HEK293 (cell line): Measurements from ENCODE around the gene TOR4A.

Source experiments
- BCL11B ChIP-seq: fragments of 450-650 bp; formaldehyde crosslinking; IDR thresholded peaks from 2 replicates; pipeline ENCODE4 v1.5.1; 2016; ENCODE audit warnings: low read depth, missing biosample characterization, missing genetic modification characterization
- EGR2 ChIP-seq: fragments of 450-650 bp; formaldehyde crosslinking; IDR thresholded peaks from 2 replicates; pipeline ENCODE4 v1.5.1; 2016; ENCODE audit warnings: low read depth, missing biosample characterization, missing genetic modification characterization
- GLIS2 ChIP-seq: fragments of 450-650 bp; formaldehyde crosslinking; IDR thresholded peaks from 2 replicates; pipeline ENCODE4 v1.5.1; 2016; ENCODE audit warnings: missing biosample characterization, missing genetic modification characterization
- HOXC10 ChIP-seq: sonication (generic); formaldehyde crosslinking; IDR thresholded peaks from 2 replicates; pipeline ENCODE4 v1.8.1; 2023; ENCODE audit warnings: mild to moderate bottlenecking, missing genetic modification reagents
- KLF10 ChIP-seq: fragments of 450-650 bp; IDR thresholded peaks from 2 replicates; pipeline ENCODE4 v1.5.1; 2018; ENCODE audit warnings: missing biosample characterization, mild to moderate bottlenecking, missing genetic modification characterization
- KLF8 ChIP-seq: fragments of 450-650 bp; formaldehyde crosslinking; IDR thresholded peaks from 2 replicates; pipeline ENCODE4 v1.5.1; 2016; ENCODE audit warnings: missing biosample characterization, missing genetic modification characterization
- OSR2 ChIP-seq: fragments of 450-650 bp; formaldehyde crosslinking; IDR thresholded peaks from 2 replicates; pipeline ENCODE4 v1.5.1; 2016; ENCODE audit warnings: missing biosample characterization, missing genetic modification characterization
- RBAK ChIP-seq: fragments of 450-650 bp; formaldehyde crosslinking; IDR thresholded peaks from 2 replicates; pipeline ENCODE4 v1.5.1; 2016; ENCODE audit warnings: missing biosample characterization, missing genetic modification characterization
- SALL2 ChIP-seq: fragments of 450-650 bp; formaldehyde crosslinking; IDR thresholded peaks from 2 replicates; pipeline ENCODE4 v1.5.0; 2017; ENCODE audit warnings: missing biosample characterization, mild to moderate bottlenecking, missing genetic modification characterization, borderline replicate concordance
- SCRT1 ChIP-seq: fragments of 450-650 bp; formaldehyde crosslinking; IDR thresholded peaks from 2 replicates; pipeline ENCODE4 v1.5.1; 2016; ENCODE audit warnings: missing biosample characterization, missing genetic modification characterization, borderline replicate concordance
- SP3 ChIP-seq: fragments of 450-650 bp; formaldehyde crosslinking; IDR thresholded peaks from 2 replicates; pipeline ENCODE4 v1.5.1; 2016; ENCODE audit warnings: missing biosample characterization, missing genetic modification characterization
- WT1 ChIP-seq: fragments of 450-650 bp; formaldehyde crosslinking; IDR thresholded peaks from 2 replicates; pipeline ENCODE4 v1.5.1; 2016; ENCODE audit warnings: missing biosample characterization, missing genetic modification characterization
- YY2 ChIP-seq: fragments of 450-650 bp; formaldehyde crosslinking; IDR thresholded peaks from 2 replicates; pipeline ENCODE4 v1.5.1; 2016; ENCODE audit warnings: missing biosample characterization, missing genetic modification characterization
- ZBTB48 ChIP-seq: fragments of 450-650 bp; formaldehyde crosslinking; IDR thresholded peaks from 2 replicates; pipeline ENCODE4 v1.5.1; 2016; ENCODE audit warnings: missing biosample characterization, missing genetic modification characterization
- ZBTB8A ChIP-seq: fragments of 450-650 bp; formaldehyde crosslinking; IDR thresholded peaks from 2 replicates; pipeline ENCODE4 v1.5.1; 2016; ENCODE audit warnings: missing biosample characterization, missing genetic modification characterization
- ZNF114 ChIP-seq: fragments of 450-650 bp; formaldehyde crosslinking; IDR thresholded peaks from 2 replicates; pipeline ENCODE4 v1.5.0; 2017; ENCODE audit warnings: missing biosample characterization, missing genetic modification characterization
- ZNF132 ChIP-seq: fragments of 450-650 bp; formaldehyde crosslinking; IDR thresholded peaks from 2 replicates; pipeline ENCODE4 v1.5.1; 2017; ENCODE audit warnings: missing biosample characterization, missing genetic modification characterization, borderline replicate concordance
- ZNF155 ChIP-seq: fragments of 450-650 bp; formaldehyde crosslinking; IDR thresholded peaks from 2 replicates; pipeline ENCODE4 v1.5.1; 2016; ENCODE audit warnings: missing biosample characterization, missing genetic modification characterization
- ZNF174 ChIP-seq: fragments of 450-650 bp; formaldehyde crosslinking; IDR thresholded peaks from 2 replicates; pipeline ENCODE4 v1.5.0; 2017; ENCODE audit warnings: missing biosample characterization, mild to moderate bottlenecking, missing genetic modification characterization
- ZNF223 ChIP-seq: fragments of 450-650 bp; formaldehyde crosslinking; IDR thresholded peaks from 2 replicates; pipeline ENCODE4 v1.5.1; 2016; ENCODE audit warnings: missing biosample characterization, missing genetic modification characterization
- ZNF248 ChIP-seq: fragments of 450-650 bp; formaldehyde crosslinking; IDR thresholded peaks from 2 replicates; pipeline ENCODE4 v1.5.1; 2017; ENCODE audit warnings: missing biosample characterization, missing genetic modification characterization
- ZNF302 ChIP-seq: fragments of 450-650 bp; formaldehyde crosslinking; IDR thresholded peaks from 2 replicates; pipeline ENCODE4 v1.5.1; 2016; ENCODE audit warnings: missing biosample characterization, missing genetic modification characterization, low read depth
- ZNF433 ChIP-seq: fragments of 450-650 bp; formaldehyde crosslinking; IDR thresholded peaks from 2 replicates; pipeline ENCODE4 v1.5.1; 2016; ENCODE audit warnings: missing biosample characterization, missing genetic modification characterization, low read depth
- ZNF510 ChIP-seq: fragments of 450-650 bp; formaldehyde crosslinking; IDR thresholded peaks from 2 replicates; pipeline ENCODE4 v1.5.1; 2018; ENCODE audit warnings: mild to moderate bottlenecking, missing genetic modification characterization, missing biosample characterization; ENCODE audit not compliant: insufficient replicate concordance
- ZNF555 ChIP-seq: fragments of 450-650 bp; formaldehyde crosslinking; conservative IDR thresholded peaks from 2 replicates; pipeline ENCODE4 v1.5.1; 2017; ENCODE audit warnings: missing biosample characterization, mild to moderate bottlenecking, missing genetic modification characterization, inconsistent platforms
- ZNF677 ChIP-seq: fragments of 450-650 bp; IDR thresholded peaks from 2 replicates; pipeline ENCODE4 v1.5.0; 2018; ENCODE audit warnings: missing biosample characterization, mild to moderate bottlenecking, missing genetic modification characterization, moderate library complexity
- ZNF701 ChIP-seq: fragments of 450-650 bp; formaldehyde crosslinking; IDR thresholded peaks from 2 replicates; pipeline ENCODE4 v1.5.1; 2016; ENCODE audit warnings: missing biosample characterization, missing genetic modification characterization
- ZNF707 ChIP-seq: fragments of 450-650 bp; formaldehyde crosslinking; IDR thresholded peaks from 2 replicates; pipeline ENCODE4 v1.5.1; 2016; ENCODE audit warnings: missing biosample characterization, missing genetic modification characterization
- ZNF768 ChIP-seq: fragments of 450-650 bp; formaldehyde crosslinking; IDR thresholded peaks from 2 replicates; pipeline ENCODE4 v1.5.1; 2018; ENCODE audit warnings: missing biosample characterization, mild to moderate bottlenecking, missing genetic modification characterization
- ZNF785 ChIP-seq: fragments of 450-650 bp; formaldehyde crosslinking; IDR thresholded peaks from 2 replicates; pipeline ENCODE4 v1.5.1; 2016; ENCODE audit warnings: missing biosample characterization, missing genetic modification characterization
- ZNF792 ChIP-seq: fragments of 450-650 bp; formaldehyde crosslinking; IDR thresholded peaks from 2 replicates; pipeline ENCODE4 v1.5.1; 2016; ENCODE audit warnings: missing biosample characterization, missing genetic modification characterization
- ZNF837 ChIP-seq: fragments of 450-650 bp; formaldehyde crosslinking; IDR thresholded peaks from 2 replicates; pipeline ENCODE4 v1.5.1; 2016; ENCODE audit warnings: missing biosample characterization, missing genetic modification characterization
- TF ChIP-seq, protein P1 (sequence below): fragments of 450-650 bp; formaldehyde crosslinking; IDR thresholded peaks from 2 replicates; pipeline ENCODE4 v1.5.1; 2016; ENCODE audit warnings: missing biosample characterization, missing genetic modification characterization
- TF ChIP-seq, protein P2 (sequence below): fragments of 450-650 bp; formaldehyde crosslinking; IDR thresholded peaks from 2 replicates; pipeline ENCODE4 v1.5.1; 2016; ENCODE audit warnings: missing biosample characterization, missing genetic modification characterization
- TF ChIP-seq, protein P3 (sequence below): fragments of 450-650 bp; formaldehyde crosslinking; IDR thresholded peaks from 2 replicates; pipeline ENCODE4; 2016; ENCODE audit warnings: missing biosample characterization, missing genetic modification characterization
- TF ChIP-seq, protein P4 (sequence below): fragments of 450-650 bp; formaldehyde crosslinking; IDR thresholded peaks from 2 replicates; pipeline ENCODE4 v1.5.1; 2017; ENCODE audit warnings: missing biosample characterization, missing genetic modification characterization
- TF ChIP-seq, protein P5 (sequence below): fragments of 450-650 bp; formaldehyde crosslinking; IDR thresholded peaks from 2 replicates; pipeline ENCODE4 v1.5.1; 2017; ENCODE audit warnings: missing biosample characterization, missing genetic modification characterization

The TOR4A gene

DNA sequence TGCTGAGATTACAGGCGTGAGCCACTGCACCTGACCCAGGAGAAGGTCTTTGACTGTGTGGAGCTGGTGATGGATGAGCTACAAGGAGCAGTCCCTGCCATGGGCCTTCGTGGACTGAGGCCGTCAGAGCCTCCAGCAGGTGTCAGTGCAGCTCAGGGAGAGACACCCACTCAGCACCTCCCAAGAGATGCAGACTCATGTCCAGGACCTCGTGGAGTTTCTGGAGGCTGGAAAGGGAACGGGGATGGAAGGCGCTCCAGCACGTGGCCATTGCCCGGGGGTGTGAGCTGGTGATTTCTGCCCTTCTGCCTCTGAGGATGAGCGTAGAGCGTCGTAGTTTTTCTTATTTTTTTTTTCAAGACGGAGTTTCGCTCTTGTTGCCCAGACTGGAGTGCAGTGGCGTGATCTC lies 9.5 kb downstream of the TOR4A start (continued):
- TF ChIP-seq, protein P1, sequence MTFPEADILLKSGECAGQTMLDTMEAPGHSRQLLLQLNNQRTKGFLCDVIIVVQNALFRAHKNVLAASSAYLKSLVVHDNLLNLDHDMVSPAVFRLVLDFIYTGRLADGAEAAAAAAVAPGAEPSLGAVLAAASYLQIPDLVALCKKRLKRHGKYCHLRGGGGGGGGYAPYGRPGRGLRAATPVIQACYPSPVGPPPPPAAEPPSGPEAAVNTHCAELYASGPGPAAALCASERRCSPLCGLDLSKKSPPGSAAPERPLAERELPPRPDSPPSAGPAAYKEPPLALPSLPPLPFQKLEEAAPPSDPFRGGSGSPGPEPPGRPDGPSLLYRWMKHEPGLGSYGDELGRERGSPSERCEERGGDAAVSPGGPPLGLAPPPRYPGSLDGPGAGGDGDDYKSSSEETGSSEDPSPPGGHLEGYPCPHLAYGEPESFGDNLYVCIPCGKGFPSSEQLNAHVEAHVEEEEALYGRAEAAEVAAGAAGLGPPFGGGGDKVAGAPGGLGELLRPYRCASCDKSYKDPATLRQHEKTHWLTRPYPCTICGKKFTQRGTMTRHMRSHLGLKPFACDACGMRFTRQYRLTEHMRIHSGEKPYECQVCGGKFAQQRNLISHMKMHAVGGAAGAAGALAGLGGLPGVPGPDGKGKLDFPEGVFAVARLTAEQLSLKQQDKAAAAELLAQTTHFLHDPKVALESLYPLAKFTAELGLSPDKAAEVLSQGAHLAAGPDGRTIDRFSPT (tag by site-specific recombination): no peak
- TF ChIP-seq ZBTB48 (tag by site-specific recombination) (peak; percentile 49; the same call in 1 of the 2 replicates), ZNF174 (tag by site-specific recombination) (no peak), RBAK (tag by site-specific recombination) (no peak), ZNF792 (tag by site-specific recombination) (no peak), ZNF837 (no peak), ZNF707 (no peak), ZNF510 (tag by site-specific recombination) (no peak), ZNF785 (tag by site-specific recombination) (no peak), ZNF433 (tag by site-specific recombination) (no peak), ZNF555 (tag by site-specific recombination) (no peak), ZBTB8A (peak; percentile 57), WT1 (tag by site-specific recombination) (0 out of 2 replicates have a peak, but pooled peaks have one; percentile 31), GLIS2 (no peak), BCL11B (tag by site-specific recombination) (no peak), ZNF132 (tag by site-specific recombination) (no peak), ZNF248 (tag by site-specific recombination) (no peak), HOXC10 (CRISPR knock-in tag) (no peak), ZNF768 (tag by site-specific recombination) (no peak), EGR2 (tag by site-specific recombination) (peak; percentile 80), ZNF701 (tag by site-specific recombination) (no peak), KLF8 (tag by site-specific recombination) (no peak), ZNF155 (tag by site-specific recombination) (no peak), ZNF677 (tag by site-specific recombination) (no peak), YY2 (tag by site-specific recombination) (peak; percentile 35; the same call in 1 of the 2 replicates), SCRT1 (tag by site-specific recombination) (no peak), SP3 (tag by site-specific recombination) (no peak), SALL2 (tag by site-specific recombination) (no peak), OSR2 (no peak), ZNF223 (tag by site-specific recombination) (no peak), ZNF114 (tag by site-specific recombination) (no peak), KLF10 (tag by site-specific recombination) (no peak), ZNF302 (tag by site-specific recombination) (no peak)
- TF ChIP-seq, protein P2, sequence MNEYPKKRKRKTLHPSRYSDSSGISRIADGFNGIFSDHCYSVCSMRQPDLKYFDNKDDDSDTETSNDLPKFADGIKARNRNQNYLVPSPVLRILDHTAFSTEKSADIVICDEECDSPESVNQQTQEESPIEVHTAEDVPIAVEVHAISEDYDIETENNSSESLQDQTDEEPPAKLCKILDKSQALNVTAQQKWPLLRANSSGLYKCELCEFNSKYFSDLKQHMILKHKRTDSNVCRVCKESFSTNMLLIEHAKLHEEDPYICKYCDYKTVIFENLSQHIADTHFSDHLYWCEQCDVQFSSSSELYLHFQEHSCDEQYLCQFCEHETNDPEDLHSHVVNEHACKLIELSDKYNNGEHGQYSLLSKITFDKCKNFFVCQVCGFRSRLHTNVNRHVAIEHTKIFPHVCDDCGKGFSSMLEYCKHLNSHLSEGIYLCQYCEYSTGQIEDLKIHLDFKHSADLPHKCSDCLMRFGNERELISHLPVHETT: no peak
- TF ChIP-seq, protein P3, sequence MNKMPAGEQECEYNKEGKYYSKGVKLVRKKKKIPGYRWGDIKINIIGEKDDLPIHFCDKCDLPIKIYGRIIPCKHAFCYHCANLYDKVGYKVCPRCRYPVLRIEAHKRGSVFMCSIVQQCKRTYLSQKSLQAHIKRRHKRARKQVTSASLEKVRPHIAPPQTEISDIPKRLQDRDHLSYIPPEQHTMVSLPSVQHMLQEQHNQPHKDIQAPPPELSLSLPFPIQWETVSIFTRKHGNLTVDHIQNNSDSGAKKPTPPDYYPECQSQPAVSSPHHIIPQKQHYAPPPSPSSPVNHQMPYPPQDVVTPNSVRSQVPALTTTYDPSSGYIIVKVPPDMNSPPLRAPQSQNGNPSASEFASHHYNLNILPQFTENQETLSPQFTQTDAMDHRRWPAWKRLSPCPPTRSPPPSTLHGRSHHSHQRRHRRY (tag by site-specific recombination): no peak
- TF ChIP-seq, protein P4, sequence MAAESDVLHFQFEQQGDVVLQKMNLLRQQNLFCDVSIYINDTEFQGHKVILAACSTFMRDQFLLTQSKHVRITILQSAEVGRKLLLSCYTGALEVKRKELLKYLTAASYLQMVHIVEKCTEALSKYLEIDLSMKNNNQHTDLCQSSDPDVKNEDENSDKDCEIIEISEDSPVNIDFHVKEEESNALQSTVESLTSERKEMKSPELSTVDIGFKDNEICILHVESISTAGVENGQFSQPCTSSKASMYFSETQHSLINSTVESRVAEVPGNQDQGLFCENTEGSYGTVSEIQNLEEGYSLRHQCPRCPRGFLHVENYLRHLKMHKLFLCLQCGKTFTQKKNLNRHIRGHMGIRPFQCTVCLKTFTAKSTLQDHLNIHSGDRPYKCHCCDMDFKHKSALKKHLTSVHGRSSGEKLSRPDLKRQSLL (tag by site-specific recombination): no peak
- TF ChIP-seq, protein P5, sequence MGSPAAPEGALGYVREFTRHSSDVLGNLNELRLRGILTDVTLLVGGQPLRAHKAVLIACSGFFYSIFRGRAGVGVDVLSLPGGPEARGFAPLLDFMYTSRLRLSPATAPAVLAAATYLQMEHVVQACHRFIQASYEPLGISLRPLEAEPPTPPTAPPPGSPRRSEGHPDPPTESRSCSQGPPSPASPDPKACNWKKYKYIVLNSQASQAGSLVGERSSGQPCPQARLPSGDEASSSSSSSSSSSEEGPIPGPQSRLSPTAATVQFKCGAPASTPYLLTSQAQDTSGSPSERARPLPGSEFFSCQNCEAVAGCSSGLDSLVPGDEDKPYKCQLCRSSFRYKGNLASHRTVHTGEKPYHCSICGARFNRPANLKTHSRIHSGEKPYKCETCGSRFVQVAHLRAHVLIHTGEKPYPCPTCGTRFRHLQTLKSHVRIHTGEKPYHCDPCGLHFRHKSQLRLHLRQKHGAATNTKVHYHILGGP (tag by site-specific recombination): no peak
